ENCODE results near the gene OCSTAMP. TPM values are rescaled to one million over a fixed set of nuclear protein-coding genes. Genes with fewer than 3 reads are reported as not detected.

OCSTAMP gene
- polyA plus RNA-seq, 3 donors: not detected

GRCh38 chr20:46557231-46557956 lies 6.9 kb upstream of the OCSTAMP start:
- no peak for DNase-seq (ENCODE audit: extremely low read depth in 1 of 11, low read depth in 9 of 11, low spot score in 4 of 11)

- no peak for DNase-seq (ENCODE audit: extremely low read depth in 1 of 11, low read depth in 9 of 11, low spot score in 4 of 11)
These were observed 5.0 kb upstream of the OCSTAMP start for GRCh38 chr20:46555370-46555956.

GRCh38 chr20:46554828-46555227 lies 4.4 kb upstream of the OCSTAMP start:
- no peak for DNase-seq (ENCODE audit: extremely low read depth in 1 of 11, low read depth in 9 of 11, low spot score in 4 of 11)

- DNase-seq (ENCODE audit: extremely low read depth in 1 of 11, low read depth in 9 of 11, low spot score in 4 of 11): no peak
These were observed 3.5 kb upstream of the OCSTAMP start for GRCh38 chr20:46553926-46554325.

- no peak for DNase-seq (ENCODE audit: extremely low read depth in 1 of 11, low read depth in 9 of 11, low spot score in 4 of 11)
These were observed 2.3 kb upstream of the OCSTAMP start for GRCh38 chr20:46552460-46553420.

- no peak for DNase-seq (ENCODE audit: extremely low read depth in 1 of 11, low read depth in 9 of 11, low spot score in 4 of 11)
These were observed 1.3 kb upstream of the OCSTAMP start for GRCh38 chr20:46551522-46552381.

- DNase-seq (ENCODE audit: extremely low read depth in 1 of 11, low read depth in 9 of 11, low spot score in 4 of 11): no peak
These were observed 1.1 kb downstream of the OCSTAMP start for GRCh38 chr20:46549188-46549972.

GRCh38 chr20:46548688-46549087 lies 1.8 kb downstream of the OCSTAMP start:
- no peak for DNase-seq (ENCODE audit: extremely low read depth in 1 of 11, low read depth in 9 of 11, low spot score in 4 of 11)

GRCh38 chr20:46547995-46548394 lies 2.5 kb downstream of the OCSTAMP start:
- DNase-seq (ENCODE audit: extremely low read depth in 1 of 11, low read depth in 9 of 11, low spot score in 4 of 11): no peak

- no peak for DNase-seq (ENCODE audit: extremely low read depth in 1 of 11, low read depth in 9 of 11, low spot score in 4 of 11)
These were observed 3.5 kb downstream of the OCSTAMP start for GRCh38 chr20:46546936-46547335.

- no peak for DNase-seq (ENCODE audit: extremely low read depth in 1 of 11, low read depth in 9 of 11, low spot score in 4 of 11)
These were observed 4.2 kb downstream of the OCSTAMP start for GRCh38 chr20:46546298-46546697.

- DNase-seq (ENCODE audit: extremely low read depth in 1 of 11, low read depth in 9 of 11, low spot score in 4 of 11): no peak
These were observed 4.7 kb downstream of the OCSTAMP start for GRCh38 chr20:46545827-46546138.

GRCh38 chr20:46545077-46545826 lies 5.2 kb downstream of the OCSTAMP start:
- DNase-seq (ENCODE audit: extremely low read depth in 1 of 11, low read depth in 9 of 11, low spot score in 4 of 11): no peak

- DNase-seq (ENCODE audit: extremely low read depth in 1 of 11, low read depth in 9 of 11, low spot score in 4 of 11): no peak
These were observed 5.9 kb downstream of the OCSTAMP start for GRCh38 chr20:46544576-46544975.

GRCh38 chr20:46543959-46544358 lies 6.5 kb downstream of the OCSTAMP start:
- no peak for DNase-seq (ENCODE audit: extremely low read depth in 1 of 11, low read depth in 9 of 11, low spot score in 4 of 11)

- no peak for DNase-seq (ENCODE audit: extremely low read depth in 1 of 11, low read depth in 9 of 11, low spot score in 4 of 11)
These were observed 7.4 kb downstream of the OCSTAMP start for GRCh38 chr20:46543033-46543432.

GRCh38 chr20:46541229-46541935 lies 9.1 kb downstream of the OCSTAMP start:
- no peak for DNase-seq (ENCODE audit: extremely low read depth in 1 of 11, low read depth in 9 of 11, low spot score in 4 of 11)

All from renal cortex interstitium (tissue), 11 donors.